H7 (cell line): ENCODE measurements around the gene TRIM40. TPM values are rescaled to one million over a fixed set of nuclear protein-coding genes. Genes with fewer than 3 reads are reported as not detected.
A peak's percentile ranks its signal among the peaks of the same experiment; 100 is the strongest.

Experiments used
- DNase-seq: peaks from one replicate; pipeline ENCODE4 v3.0.0; 2012
- H3K27me3 ChIP-seq: 2 replicates; pipeline ENCODE4 v1.6.0; 2011; ENCODE audit warnings: mild to moderate bottlenecking, low read length; ENCODE audit not compliant: control insufficient read depth, insufficient read depth
- H3K36me3 ChIP-seq: replicated peaks from 2 replicates; pipeline ENCODE4 v1.5.1; 2011; ENCODE audit warnings: low read length; ENCODE audit not compliant: control insufficient read depth, insufficient read depth
- H3K4me3 ChIP-seq: 2 replicates; pipeline ENCODE4 v1.5.1; 2011; ENCODE audit warnings: low read depth, mild to moderate bottlenecking, control low read depth, low read length, moderate library complexity; ENCODE audit not compliant: insufficient read depth
- total RNA-seq: library from RNA; depleted of rRNA; stranded (reverse); fragments of >200 nt; shearing (Covaris generic); gene quantifications from 2 replicates; pipeline ENCODE4 v1.2.3, GENCODE V29; 2014; rRNA removed

The TRIM40 gene
- total RNA-seq: not detected in 2 replicates

DNA sequence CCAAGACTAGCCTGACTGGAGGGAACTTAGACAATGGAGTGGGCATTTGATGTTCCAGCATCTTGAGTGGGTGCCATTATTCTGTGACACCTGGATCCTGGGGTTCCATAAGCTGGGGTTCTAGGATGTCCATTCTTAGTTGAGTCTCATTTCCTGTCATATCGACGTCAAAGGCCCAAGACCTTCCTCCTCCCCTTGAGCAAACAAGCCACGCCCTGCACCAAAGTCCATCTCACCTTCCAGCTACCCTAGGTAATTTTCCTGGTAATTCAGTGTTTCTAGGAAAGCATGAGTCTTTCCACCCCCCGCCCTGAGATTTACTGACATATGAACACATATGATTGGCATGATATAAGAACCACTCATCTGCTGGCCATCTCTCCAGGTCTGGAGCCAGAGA, at the start of gene TRIM40:
Gene TRIM40, plus strand, starts transcription at position 384 of the 400 bp plus-strand sequence. CDS start 897 bp downstream, outside the sequence.
- DNase-seq: no peak
- H3K27me3 ChIP-seq: peaks cover 12% of the 10 kb centered on the region

GRCh38 chr6:30087876-30088275, 48.1 kb upstream of the TRIM40 start:
- DNase-seq: no peak
- Histone ChIP-seq H3K4me3 (no peak overlapping the region), H3K36me3 (no peaks in the 10 kb centered on the region), H3K27me3 (peaks cover 11% of the 10 kb centered on the region)

More for the DNA sequence above, at the start of gene TRIM40:
- no peaks in the 10 kb centered on the region for H3K36me3 ChIP-seq
- H3K4me3 ChIP-seq: no peak within 1 kb of the TSS

- DNase-seq: peak; percentile 35
- H3K4me3 ChIP-seq: no peak overlapping the region
- H3K27me3 ChIP-seq: peaks cover 12% of the 10 kb centered on the region
- no peaks in the 10 kb centered on the region for H3K36me3 ChIP-seq
Measured at GRCh38 chr6:30091577-30092381, 44.2 kb upstream of the TRIM40 start.

GRCh38 chr6:30092852-30093543, 42.9 kb upstream of the TRIM40 start:
- DNase-seq: peak; percentile 34
- H3K36me3 ChIP-seq: no peaks in the 10 kb centered on the region
- no peak overlapping the region for H3K4me3 ChIP-seq
- peaks cover 25% of the 10 kb centered on the region for H3K27me3 ChIP-seq

DNA sequence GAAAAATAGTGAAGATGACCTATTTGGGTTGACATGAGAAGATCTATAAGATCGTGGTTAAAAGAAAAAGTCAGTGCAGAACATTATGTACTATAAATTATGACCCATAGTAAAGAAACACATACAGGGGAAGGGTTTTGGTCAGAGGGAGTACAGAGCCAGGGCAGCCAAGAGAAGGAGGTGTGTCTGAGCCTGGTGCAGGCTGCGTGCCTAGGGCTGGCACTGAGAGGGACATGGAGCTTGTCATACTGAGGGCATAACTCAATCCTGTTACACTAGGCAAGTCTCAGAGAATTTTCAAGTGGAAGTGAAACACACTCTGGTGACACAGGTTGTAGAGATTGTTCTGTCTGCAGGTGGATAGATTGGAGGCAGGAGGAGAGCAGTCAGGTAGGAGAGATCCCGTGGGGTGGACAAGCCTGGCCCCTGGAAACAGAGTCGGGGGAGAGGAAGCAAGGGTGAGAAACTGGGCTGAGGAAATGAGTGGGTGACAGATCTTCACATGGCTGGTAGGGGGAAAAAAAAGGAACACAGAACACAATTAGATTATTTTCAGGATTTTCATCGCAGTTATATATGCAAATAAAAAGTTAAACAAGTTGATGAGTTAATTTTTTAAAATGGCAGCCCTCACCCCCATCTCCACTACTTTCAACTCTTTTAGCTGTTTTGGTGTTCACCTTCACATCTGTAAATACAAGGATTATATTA, 41.8 kb upstream of the TRIM40 start:
- H3K27me3 ChIP-seq: peaks cover 36% of the 10 kb centered on the region
- no peak for DNase-seq
- no peak overlapping the region for H3K4me3 ChIP-seq
- no peaks in the 10 kb centered on the region for H3K36me3 ChIP-seq

DNA sequence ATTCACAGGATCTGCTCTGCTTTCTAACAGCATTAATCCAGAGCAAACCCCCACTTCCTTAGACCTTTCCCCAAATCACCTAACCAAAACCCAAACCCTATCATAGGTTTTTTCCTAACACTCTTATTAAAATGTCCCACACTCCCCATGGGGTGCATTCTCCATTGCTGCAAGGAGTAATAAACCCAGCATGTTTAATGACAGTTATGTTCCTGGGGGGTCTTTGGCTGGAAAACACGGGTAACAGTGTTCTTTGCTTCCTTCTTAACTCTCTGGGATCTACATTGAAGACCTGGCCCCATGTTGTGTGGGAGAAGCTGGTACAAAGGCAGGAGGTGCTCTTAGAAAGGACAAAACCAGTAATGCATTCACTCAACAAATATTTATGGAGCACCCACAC, 39.1 kb upstream of the TRIM40 start:
- Histone ChIP-seq H3K4me3 (no peak overlapping the region), H3K36me3 (no peaks in the 10 kb centered on the region), H3K27me3 (peaks cover 55% of the 10 kb centered on the region)
- DNase-seq: no peak

DNA sequence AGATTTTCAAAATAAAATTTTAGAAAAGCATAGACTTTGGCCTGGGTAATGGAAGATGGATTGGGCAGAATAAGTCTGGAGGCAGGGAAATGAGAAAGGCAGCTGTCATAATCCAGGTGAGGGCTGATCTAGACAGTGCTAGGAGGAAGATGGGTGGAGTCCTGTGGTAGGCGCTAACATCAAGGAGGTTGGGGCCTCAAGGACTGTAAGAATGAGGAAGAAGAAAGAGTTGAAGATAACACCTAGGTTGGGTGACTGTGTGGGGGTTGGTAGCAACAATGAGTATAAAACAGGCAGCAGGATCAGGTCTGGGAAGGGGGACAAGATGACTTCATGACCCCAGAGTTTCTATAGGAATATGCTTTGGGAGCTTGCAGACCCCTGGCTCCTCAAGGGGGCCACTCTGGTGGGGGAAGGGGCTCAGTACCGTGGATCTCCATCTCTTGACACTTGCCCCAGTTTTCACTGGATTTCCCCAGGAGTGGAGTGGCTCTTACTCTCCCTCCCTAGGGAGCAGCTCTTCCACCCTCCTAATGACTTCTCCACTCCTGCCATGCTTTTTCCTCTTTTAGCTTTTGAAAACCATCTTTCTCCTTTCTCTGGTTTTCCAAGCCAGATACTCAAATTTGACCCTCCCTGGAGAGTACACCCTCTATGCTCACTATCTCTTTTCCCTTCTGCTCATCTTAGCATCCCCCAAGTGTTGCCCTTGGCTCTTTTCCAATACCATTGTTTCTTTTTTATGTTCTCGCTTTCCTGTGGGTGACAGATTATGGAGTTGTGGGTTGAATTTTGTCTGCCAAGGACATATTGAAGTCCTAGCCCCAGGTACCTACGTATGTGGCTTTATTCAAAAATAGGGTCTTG, 37.8 kb upstream of the TRIM40 start:
- H3K27me3 ChIP-seq: peaks cover 61% of the 10 kb centered on the region
- no peak overlapping the region for H3K4me3 ChIP-seq
- DNase-seq: no peak
- no peaks in the 10 kb centered on the region for H3K36me3 ChIP-seq

GRCh38 chr6:30100154-30100553, 35.8 kb upstream of the TRIM40 start:
- DNase-seq: peak; percentile 32
- Histone ChIP-seq H3K4me3 (peak overlapping the region; percentile 30; the same call in 1 of the 2 replicates), H3K36me3 (no peaks in the 10 kb centered on the region), H3K27me3 (peaks cover 80% of the 10 kb centered on the region)

DNA sequence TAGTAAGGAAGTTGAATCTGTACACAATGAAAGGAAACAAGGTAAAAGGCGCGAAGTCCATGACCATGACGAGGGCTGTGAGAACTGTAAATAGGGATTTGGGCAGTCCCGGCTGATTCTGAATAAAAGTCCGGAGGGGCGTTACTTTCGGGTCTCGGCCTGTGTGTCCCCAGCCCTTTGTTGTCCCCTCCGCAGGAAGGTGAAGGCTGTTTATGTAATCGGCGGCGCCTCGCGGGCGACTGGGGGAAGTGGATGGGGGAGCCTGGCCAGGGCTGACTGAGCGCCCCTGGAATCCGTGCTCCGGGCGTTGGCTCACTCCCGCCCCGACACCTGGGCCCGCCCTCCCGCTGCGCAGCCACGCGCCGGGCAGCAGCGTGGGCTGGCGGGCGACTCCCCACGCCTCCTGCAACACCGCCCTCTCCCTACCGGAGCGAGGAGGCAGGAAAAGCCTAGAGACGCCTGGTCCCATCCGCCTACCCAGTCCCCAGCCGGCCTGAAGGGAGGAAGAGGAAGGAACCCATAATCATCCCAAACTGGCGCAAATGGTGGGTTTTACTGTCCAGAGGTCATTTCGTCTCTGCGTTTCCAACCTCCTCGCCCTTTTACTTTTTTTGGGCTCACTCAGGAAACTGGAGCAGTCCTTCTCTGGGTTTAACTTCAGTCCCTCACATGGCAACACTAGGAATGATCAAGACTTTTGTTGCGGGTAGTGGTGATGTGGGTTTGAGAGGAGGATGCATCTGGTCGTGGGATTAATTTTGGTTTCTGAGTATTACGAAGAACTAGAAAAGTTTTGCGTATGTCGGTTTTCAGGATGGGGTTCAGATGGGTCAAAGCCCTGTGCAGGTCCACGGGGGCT, 35.1 kb upstream of the TRIM40 start:
- Histone ChIP-seq H3K27me3 (peaks cover 84% of the 10 kb centered on the region), H3K36me3 (no peaks in the 10 kb centered on the region), H3K4me3 (peak overlapping the region; percentile 30)
- peak; percentile 72 for DNase-seq

GRCh38 chr6:30101444-30102413, 34.2 kb upstream of the TRIM40 start:
- DNase-seq: peak; percentile 96
- peak overlapping the region; percentile 43 for H3K4me3 ChIP-seq
- H3K36me3 ChIP-seq: no peaks in the 10 kb centered on the region
- peaks cover 89% of the 10 kb centered on the region for H3K27me3 ChIP-seq

GRCh38 chr6:30102414-30102969, 33.4 kb upstream of the TRIM40 start:
- DNase-seq: no peak
- peaks cover 81% of the 10 kb centered on the region for H3K27me3 ChIP-seq
- no peaks in the 10 kb centered on the region for H3K36me3 ChIP-seq
- H3K4me3 ChIP-seq: peak overlapping the region; percentile 43
